ENCODE results near the gene SPRR1A.

The SPRR1A gene

GRCh38 chr1:153032677-153033308 is 48.9 kb downstream of the SPRR1A start:
- DNase-seq, result no peak

GRCh38 chr1:153035211-153035610 is 51.3 kb downstream of the SPRR1A start:
- DNase-seq, result no peak
